ENCODE data around the gene FSTL4. TPM values are rescaled to one million over a fixed set of nuclear protein-coding genes. Genes with fewer than 3 reads are reported as not detected.

Gene FSTL4
- total RNA-seq, 1 experiment from 2014 or later, result 0.12 TPM

DNA sequence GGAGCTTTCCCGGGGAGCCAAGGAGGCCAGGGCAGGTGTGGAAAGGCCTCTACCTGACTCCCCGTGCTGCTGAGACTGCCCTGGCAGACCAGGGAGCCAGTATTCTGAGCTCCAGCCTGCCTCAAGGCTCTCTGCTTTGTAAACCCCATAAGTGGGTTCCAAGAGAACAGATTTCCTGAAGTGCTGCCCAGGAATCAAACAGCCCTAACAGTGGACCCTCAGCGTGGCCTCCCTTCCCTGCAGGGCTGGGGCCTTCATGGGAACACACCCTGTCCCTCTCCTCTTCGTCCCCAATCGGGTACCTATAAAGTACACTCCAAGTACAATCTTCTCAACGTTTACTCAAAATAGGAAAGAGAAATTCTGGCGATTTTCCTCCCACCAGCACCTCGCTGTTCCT is 252.5 kb downstream of the FSTL4 start:
- intact Hi-C loops (cut with micrococcal nuclease), result no loop called here
- Mint-ChIP-seq H3K4me1 (ENCODE audit: insufficient read depth, unreplicated experiment) (no peaks in the 10 kb centered on the region), H3K9me3 (ENCODE audit: unreplicated experiment) (no peaks in the 10 kb centered on the region), H3K27me3 (ENCODE audit: insufficient read depth, unreplicated experiment) (no peaks in the 10 kb centered on the region), H3K27ac (ENCODE audit: low read depth, unreplicated experiment) (no peak overlapping the region), H3K4me3 (ENCODE audit: unreplicated experiment) (no peak overlapping the region), H3K36me3 (ENCODE audit: insufficient read depth, unreplicated experiment) (no peaks in the 10 kb centered on the region)
- TF ChIP-seq, protein P1, sequence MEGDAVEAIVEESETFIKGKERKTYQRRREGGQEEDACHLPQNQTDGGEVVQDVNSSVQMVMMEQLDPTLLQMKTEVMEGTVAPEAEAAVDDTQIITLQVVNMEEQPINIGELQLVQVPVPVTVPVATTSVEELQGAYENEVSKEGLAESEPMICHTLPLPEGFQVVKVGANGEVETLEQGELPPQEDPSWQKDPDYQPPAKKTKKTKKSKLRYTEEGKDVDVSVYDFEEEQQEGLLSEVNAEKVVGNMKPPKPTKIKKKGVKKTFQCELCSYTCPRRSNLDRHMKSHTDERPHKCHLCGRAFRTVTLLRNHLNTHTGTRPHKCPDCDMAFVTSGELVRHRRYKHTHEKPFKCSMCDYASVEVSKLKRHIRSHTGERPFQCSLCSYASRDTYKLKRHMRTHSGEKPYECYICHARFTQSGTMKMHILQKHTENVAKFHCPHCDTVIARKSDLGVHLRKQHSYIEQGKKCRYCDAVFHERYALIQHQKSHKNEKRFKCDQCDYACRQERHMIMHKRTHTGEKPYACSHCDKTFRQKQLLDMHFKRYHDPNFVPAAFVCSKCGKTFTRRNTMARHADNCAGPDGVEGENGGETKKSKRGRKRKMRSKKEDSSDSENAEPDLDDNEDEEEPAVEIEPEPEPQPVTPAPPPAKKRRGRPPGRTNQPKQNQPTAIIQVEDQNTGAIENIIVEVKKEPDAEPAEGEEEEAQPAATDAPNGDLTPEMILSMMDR (IDR thresholded peaks at IDR 0.05; ENCODE audit: unreplicated experiment), result no peak
- no TSS peak for BruUV-seq (replicated peaks)
- POLR2A ChIA-PET, result interaction anchor here (1.0 to 1.3 kb wide), 2 partner anchors 11 to 49 kb away, joined by 3 to 6 read pairs; no protein-coding TSS in a partner anchor
- CTCF ChIA-PET, result interaction anchor here (1.2 to 1.7 kb wide), 2 partner anchors 11 to 64 kb away, joined by 4 to 5 read pairs; no protein-coding TSS in a partner anchor
- DNase-seq (ENCODE audit: unreplicated experiment), result no peak

DNA sequence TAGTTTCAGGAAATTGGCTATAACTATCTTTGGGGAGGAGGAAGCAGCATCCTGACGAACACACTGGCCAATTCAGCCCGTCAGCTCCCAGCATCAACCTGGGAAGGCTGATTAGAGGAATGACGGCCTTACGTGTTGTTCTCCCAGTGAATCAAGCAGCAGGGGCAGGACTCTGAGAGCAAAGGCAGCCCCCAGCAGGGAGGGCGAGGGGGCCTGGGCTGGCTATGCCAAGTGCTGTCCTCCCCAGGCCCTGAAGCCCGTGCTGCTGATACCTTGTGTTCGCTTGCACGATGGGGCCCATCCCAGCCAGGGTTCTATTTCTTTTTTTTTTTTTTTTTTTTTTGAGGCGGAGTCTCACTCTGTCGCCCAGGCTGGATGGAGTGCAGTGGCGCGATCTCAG is 254.1 kb downstream of the FSTL4 start:
- ChIA-PET POLR2A (interaction anchor here (0.6 to 1.3 kb wide), 2 partner anchors 12 to 14 kb away, joined by 3 read pairs; no protein-coding TSS in a partner anchor), CTCF (no interaction called here)
- Mint-ChIP-seq H3K4me1 (ENCODE audit: insufficient read depth, unreplicated experiment) (no peaks in the 10 kb centered on the region), H3K9me3 (ENCODE audit: unreplicated experiment) (no peaks in the 10 kb centered on the region), H3K27me3 (ENCODE audit: insufficient read depth, unreplicated experiment) (no peaks in the 10 kb centered on the region), H3K36me3 (ENCODE audit: insufficient read depth, unreplicated experiment) (no peaks in the 10 kb centered on the region), H3K27ac (ENCODE audit: low read depth, unreplicated experiment) (no peak overlapping the region), H3K4me3 (ENCODE audit: unreplicated experiment) (no peak overlapping the region)
- intact Hi-C loops (cut with micrococcal nuclease), result no loop called here
- TF ChIP-seq, protein P1 (IDR thresholded peaks at IDR 0.05; ENCODE audit: unreplicated experiment), result no peak
- no TSS peak for BruUV-seq (replicated peaks)
- DNase-seq (ENCODE audit: unreplicated experiment), result no peak

DNA sequence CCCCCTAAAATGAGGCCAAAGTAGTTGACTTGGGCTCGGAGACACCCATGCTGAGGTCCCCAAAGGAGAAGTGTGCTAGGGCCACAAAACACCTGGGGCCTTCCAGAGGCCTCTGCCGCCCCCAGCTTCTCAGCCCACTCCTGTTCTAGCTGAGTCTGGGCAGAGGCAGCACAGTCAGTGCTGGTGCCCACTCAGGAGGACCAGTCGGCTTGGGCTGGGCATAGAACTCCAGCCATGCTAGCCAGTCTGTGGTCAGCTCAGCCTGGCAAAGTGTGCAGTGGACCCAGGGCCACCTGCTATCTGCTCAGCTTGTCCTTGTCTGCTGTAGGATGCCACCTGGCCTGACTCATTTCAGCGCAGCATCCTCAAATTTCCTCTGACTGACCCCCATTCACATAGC is 254.6 kb downstream of the FSTL4 start:
- ChIA-PET POLR2A (interaction anchor here (1.3 kb wide), 1 partner anchor 13 kb away, joined by 3 read pairs; no protein-coding TSS in a partner anchor), CTCF (no interaction called here)
- no peak for DNase-seq (ENCODE audit: unreplicated experiment)
- Mint-ChIP-seq H3K4me3 (ENCODE audit: unreplicated experiment) (no peak overlapping the region), H3K4me1 (ENCODE audit: insufficient read depth, unreplicated experiment) (no peaks in the 10 kb centered on the region), H3K9me3 (ENCODE audit: unreplicated experiment) (no peaks in the 10 kb centered on the region), H3K36me3 (ENCODE audit: insufficient read depth, unreplicated experiment) (no peaks in the 10 kb centered on the region), H3K27me3 (ENCODE audit: insufficient read depth, unreplicated experiment) (no peaks in the 10 kb centered on the region), H3K27ac (ENCODE audit: low read depth, unreplicated experiment) (no peak overlapping the region)
- intact Hi-C loops (cut with micrococcal nuclease), result no loop called here
- TF ChIP-seq, protein P1 (IDR thresholded peaks at IDR 0.05; ENCODE audit: unreplicated experiment), result no peak
- BruUV-seq (replicated peaks), result no TSS peak

DNA sequence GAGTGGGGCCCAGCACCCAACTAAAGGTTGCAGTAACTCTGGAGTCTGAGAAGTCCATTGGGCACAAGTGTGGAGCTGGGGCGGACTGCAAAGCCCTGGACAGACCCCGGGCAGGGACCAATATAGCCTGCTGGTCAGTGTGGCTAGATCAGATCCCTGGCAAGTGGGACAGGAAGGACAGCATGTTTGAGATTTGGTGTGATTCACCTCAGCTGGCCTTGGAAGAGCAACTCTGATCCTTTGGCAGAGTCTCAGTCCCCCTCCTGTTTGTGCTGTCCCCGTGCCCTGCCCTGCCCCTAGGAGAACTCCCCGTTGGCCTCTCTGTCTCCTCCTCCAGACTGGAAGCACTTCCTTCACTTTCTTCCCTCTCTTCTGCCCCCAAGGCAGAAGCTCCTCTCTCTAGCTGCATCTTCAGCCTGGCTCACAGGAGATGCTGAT is 255.3 kb downstream of the FSTL4 start:
- TF ChIP-seq, protein P1 (IDR thresholded peaks at IDR 0.05; ENCODE audit: unreplicated experiment), result no peak
- no peak overlapping the region for H3K4me3 Mint-ChIP-seq (ENCODE audit: unreplicated experiment)
- no peak for DNase-seq (ENCODE audit: unreplicated experiment)
- no peaks in the 10 kb centered on the region for H3K4me1 Mint-ChIP-seq (ENCODE audit: insufficient read depth, unreplicated experiment)
- no TSS peak for BruUV-seq (replicated peaks)
- no peaks in the 10 kb centered on the region for H3K9me3 Mint-ChIP-seq (ENCODE audit: unreplicated experiment)
- CTCF ChIA-PET, result interaction anchor here (0.7 to 0.8 kb wide), 2 partner anchors 18 to 246 kb away, joined by 3 read pairs; no protein-coding TSS in a partner anchor
- no peaks in the 10 kb centered on the region for H3K27me3 Mint-ChIP-seq (ENCODE audit: insufficient read depth, unreplicated experiment)
- H3K36me3 Mint-ChIP-seq (ENCODE audit: insufficient read depth, unreplicated experiment), result no peaks in the 10 kb centered on the region
- intact Hi-C loops (cut with micrococcal nuclease), result no loop called here
- H3K27ac Mint-ChIP-seq (ENCODE audit: low read depth, unreplicated experiment), result no peak overlapping the region
- POLR2A ChIA-PET, result no interaction called here
